Kidney glomerular epithelial cell (primary cell): ENCODE measurements around the gene OR10X1.

Experiments used
- DNase-seq: peaks from one replicate; lab custom pipeline; 2025; lab: John Stamatoyannopoulos, UW

Gene OR10X1, protein sequence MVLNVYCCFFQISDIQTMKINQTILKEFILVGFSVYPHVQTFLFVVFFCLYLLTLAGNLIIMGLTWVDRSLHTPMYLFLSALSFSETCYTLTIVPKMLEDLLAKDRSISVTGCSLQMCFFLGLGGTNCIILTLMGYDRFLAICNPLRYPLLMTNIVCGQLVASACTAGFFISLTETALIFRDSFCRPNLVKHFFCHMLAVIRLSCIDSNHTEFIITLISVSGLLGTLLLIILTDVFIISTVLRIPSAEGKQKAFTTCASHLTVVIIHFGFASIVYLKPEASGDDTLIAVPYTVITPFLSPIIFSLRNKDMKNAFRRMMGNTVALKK

DNA sequence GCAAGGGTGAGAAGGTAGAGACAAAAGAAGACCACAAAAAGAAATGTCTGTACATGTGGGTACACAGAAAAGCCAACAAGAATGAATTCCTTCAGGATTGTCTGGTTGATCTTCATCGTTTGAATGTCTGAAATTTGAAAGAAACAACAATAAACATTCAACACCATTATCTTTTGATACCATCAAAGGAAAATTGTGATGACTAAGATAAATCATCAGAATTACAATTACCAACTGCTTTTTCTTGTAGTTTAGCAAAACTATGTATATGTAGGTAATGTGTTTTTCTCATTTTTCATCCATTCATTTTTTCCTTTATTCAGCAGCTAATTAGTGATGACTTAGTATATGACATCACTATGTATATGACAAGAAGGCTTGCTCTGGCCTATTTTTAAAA lies at the start of gene OR10X1:
Gene OR10X1 (minus strand): TSS at position 167 of the 400 bp plus-strand sequence. CDS start 0 bp downstream, at position 167.
- DNase-seq: no peak

DNA sequence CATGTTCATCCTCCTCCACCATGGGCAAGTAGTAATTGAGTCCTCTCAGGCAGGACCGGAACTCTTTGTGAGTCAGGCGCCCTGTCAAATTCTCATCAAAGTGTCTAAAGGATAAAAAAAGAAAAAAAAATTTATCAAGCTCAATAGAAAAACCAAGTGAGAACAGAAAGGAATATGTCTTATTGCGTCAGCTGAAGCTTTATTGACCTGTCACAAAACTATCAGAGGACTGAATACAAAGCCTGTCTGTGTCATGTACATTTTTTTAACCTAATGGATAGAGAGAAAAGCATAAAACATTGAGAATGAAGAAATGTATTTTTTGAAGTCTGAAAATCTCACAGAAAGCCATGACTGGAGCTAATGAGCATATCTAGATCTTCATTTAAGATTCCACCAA lies 34.1 kb upstream of the OR10X1 start:
- no peak for DNase-seq

DNA sequence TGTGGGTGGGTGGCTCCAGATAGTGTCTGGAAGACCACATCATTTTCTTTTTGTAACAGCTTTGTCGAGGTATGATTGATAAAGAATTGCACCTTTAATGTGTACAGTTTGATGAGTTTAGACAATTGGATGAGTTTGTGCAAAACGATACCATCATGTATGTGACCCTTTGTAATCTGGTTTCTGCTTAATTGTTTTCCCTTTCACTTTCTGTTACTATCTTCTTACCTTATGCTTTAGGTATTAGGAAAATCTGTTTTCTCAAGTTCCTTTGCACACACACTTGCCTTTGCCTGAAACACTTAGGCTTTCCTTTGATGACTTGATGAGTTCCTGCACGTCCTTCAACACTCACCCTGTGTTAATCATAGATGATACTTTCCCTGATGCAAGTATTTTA lies 32.2 kb upstream of the OR10X1 start:
- no peak for DNase-seq

DNA sequence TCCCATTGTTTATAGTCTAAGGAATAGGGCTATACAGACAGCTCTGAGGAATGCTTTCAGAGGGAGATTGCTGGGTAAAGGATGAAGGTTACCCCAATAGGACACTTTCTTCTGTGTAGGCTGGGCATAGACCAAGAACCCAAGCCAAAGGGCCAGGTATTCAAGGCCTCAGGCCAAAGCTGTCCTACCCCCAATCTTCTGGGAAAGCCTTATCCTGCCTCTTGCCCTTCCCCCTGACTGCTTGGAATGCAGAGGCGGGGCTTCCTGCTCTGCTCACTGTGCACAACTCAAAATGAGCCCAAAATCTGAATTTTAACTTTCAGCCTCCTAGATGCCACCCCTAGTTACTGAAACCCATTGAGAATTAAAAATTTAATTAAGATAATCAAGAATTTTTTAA lies 27.6 kb upstream of the OR10X1 start:
- DNase-seq: no peak

DNA sequence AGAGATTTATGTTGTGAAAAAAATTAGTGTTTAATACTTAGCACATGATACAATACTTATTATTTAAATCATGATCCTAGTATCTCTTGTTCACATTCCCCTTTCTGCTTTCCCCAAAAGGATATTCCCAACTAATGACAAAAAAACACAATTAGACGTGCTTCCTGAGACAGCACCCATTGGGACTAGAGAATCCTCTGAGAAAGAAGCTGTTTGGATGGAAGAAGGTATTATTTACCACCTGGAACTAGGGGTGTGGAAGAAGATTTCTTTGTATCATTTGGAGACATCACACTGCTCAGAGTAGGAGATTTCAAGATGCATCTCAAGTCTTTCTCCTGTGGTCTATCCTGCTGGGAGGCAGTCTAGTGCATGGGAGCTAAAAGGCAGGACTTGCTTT lies 25.3 kb upstream of the OR10X1 start, which contains the start of gene OR10Z1:
Gene OR10Z1 (plus strand): TSS at position 301 of the 400 bp plus-strand sequence. CDS start 1,171 bp downstream, outside the sequence.
- no peak for DNase-seq

DNA sequence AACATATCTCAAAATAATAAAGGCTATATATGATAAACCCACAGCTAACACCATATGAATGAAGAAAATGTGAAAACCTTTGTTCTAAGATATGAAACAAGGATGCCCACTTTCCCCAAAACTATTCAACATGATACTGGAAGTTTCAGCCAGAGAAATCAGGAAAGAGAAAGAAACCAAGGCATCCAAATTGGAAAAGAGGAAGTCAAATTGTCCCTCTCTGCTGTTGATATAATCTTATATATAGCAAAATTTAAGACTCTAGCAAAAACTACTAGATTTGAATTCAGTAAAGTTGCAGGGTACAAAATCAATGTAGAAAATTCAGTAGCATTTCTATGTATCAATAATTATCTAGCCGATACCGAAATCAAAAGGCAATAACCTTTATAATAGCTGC lies 21.0 kb upstream of the OR10X1 start:
- no peak for DNase-seq

DNA sequence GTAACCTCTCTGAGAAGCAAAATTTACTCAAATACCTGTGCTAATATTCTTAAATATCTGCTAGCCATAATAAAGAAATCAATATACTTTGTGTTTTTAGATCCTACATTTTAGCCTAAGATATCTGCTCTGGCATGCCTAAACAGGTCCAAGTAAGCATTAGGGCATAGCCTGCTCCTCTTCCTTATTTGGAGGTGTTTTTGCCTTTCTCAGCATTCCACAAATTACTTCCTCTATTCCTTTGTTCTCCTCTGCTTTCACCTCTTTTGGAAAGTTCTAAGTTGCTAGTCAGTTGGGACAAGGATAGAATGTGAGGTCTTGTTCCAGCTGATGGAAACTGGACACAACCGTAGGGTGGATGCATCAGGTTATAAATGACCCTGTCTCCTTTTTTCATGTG lies 7.2 kb upstream of the OR10X1 start:
- no peak for DNase-seq

DNA sequence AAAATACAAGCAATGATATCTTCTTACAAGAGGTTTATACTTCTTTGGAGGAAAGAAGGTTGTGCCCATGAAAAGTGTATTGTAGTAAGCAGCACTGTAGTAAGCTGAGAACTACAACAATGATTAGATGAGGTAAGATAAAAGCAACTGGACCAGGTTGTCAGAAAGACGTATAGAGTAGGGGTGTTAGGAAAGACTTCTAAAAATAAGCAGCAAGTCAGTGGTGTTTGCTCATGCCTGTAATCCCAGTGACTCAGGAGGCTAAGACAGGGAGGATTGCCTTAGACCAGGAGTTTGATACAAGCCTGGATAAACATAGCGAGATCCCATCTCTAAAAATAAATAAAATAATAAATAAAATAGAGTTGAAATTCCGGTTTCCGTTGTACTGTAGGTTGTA lies 4.3 kb upstream of the OR10X1 start:
- no peak for DNase-seq

DNA sequence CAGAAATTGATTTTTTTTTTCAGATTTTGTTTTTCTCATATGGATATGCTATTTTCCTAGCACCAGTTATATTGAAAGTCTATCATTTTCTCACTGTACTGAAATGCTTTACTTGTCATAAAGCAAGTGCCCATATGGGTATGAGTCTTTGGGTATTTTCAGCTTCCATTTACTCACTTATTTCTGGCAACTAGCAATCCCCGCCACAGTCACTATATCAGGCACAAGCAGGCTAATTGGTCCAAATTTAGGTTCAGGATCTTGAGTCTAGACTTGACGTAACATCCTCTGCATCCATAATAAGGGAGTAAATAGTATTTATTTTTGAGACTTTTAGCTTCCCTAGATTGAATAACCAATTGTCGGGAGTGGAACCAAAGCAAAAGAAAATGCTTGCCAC lies 2.1 kb downstream of the OR10X1 start:
- no peak for DNase-seq

DNA sequence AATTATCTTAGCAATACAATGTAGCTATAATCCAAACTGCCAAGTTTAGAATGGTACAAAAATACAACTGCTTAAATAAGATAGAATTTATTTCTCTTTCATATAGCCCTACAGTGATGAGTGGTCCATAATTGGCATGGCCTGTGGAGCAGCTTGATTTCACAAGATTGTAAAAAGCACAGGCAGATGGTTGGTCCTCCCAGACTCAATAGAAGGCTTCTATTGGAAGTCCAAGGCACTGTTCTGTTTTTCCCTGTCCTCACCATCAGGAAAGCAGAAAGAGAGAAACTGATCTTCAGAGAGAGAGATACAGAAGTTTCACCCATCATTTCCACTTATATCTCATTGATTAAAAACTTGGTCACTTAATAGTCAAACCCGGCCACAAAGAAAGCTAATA lies 7.5 kb downstream of the OR10X1 start:
- DNase-seq: no peak

DNA sequence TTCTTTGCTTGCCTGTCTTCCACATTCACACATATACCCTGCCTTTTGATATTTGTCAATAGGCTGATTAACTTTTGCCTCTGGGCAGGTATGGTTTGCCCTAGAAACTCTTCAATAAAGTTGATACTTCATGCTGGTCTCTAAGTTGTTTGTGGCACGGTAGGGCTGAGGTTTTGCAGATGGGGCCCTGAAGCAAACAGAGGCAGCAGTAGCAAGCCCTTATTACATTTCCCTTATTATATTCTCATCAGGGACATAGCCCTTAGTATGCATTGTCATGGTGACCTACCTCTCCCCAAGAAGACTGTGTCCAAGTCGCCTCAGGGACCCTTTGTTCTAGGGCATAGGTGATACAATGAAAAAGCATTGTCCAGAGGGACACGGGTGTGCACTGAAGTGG lies 9.2 kb downstream of the OR10X1 start, which contains the start of gene OR6P1:
Gene OR6P1 (minus strand): TSS at position 101 of the 400 bp plus-strand sequence. CDS start 6,976 bp downstream, outside the sequence.
- no peak for DNase-seq

DNA sequence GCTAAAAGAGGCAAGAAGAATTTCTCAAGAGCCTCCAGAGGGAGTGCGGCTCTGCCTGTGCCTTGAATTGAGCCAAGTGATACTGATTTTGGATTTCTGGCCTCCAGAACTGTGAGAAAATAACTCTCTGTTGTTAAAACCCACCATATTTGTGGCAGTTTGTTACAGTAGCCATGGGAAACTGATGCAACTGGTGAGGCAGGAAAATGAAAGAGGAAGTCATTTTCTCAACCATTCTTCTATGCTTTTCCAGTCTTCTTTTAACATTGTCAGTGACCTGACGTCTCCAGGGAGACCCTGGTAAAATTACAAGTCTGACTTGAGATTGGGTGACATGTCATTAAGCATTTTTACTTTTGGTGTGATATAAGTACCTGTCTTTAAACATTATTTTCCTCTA lies 15.1 kb downstream of the OR10X1 start:
- DNase-seq: no peak

DNA sequence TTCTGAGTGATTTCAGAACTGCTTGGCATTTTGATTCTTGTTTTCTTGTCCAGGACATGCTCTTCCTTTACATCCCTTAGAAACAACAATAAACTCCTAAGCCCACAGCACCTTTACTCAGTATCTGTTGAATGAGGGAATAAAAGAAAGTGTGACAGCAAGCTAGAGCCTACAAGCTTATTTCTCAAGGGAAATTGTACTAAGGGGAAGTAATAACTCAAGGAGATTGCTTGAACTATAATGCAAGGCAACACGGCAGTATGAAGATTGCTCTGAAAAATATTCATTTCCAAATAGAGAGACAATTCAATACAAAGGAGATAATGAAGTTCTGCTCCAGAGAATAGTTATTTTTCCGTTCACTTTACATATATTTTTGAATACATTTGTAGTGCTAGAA lies 15.8 kb downstream of the OR10X1 start:
- no peak for DNase-seq

DNA sequence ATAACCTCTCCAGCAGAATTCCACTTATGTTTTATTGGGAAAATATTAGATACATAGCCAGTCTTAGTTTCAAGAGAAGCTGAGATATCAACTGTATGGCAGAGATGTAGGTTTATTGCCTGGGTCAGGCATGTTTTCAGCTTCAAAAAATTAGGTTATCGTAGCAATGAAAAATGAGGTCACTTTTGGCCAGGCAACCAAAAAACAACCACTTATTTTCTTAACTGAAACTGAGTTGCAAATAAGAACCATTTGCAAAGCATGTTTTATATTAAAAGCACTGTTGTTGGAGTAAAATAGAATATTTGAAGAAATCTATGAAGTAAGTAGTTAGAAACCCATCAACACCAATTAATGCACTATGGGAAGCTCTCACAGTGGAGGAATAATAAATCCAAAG lies 20.0 kb downstream of the OR10X1 start:
- no peak for DNase-seq

DNA sequence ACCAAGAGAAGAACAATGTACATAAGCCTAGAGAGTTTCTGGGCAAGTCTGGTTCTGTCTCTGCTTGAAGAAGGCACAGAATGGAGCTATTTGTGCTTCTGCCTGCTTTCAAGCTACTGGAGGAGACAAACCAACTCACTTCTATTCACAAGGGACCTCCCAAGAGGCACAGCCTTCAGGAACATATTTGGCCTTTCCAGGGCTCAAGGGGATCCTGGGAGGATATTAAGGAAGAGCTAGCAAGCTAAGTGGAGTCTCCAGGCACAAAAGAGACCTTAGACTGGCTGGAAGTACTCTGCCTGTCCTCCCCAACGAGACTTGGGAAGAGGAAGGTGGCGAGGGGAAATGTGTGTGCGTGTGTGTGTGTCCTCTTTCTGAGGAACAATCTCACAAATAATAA lies 25.3 kb downstream of the OR10X1 start, which contains the start of gene OR6Y1:
Gene OR6Y1 (minus strand): TSS at position 54 of the 400 bp plus-strand sequence. CDS start 6,300 bp downstream, outside the sequence.
- DNase-seq: no peak

DNA sequence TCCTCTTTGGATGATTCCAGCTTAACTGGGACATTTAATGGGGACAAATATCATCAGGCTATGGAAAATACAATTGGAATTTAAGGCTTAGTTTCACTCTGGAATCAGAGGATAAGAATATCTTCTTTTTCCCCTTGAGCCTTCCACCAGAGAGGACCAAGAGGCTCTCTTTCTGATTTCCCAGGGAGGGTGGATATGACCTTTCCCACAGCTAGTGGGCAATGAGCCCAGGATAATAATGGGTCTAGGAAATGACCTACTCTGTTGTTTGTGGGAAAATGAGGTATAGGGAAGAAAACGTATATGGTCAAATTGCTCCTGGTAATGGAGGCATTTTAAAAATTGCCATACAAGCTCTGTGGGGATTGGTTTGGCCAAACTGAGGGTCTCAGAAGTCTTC lies 27.4 kb downstream of the OR10X1 start:
- no peak for DNase-seq

DNA sequence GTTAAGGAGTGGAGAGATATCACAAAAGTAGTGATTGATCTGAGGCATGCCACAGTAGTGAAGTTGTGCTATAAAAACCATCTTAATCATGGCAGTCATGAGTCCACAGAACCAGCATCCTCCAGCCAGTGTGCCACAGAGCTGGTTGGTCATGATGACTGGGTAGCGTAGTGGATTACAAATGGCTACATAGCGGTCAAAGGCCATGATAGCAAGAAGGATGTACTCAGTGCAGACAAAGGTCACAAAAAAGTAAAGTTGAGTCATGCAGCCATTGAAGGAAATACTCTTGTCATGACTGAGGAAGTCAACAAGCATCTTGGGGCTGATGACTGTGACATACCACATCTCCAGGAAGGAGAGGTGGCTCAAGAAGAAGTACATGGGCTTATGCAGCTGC lies 32.2 kb downstream of the OR10X1 start:
- DNase-seq: no peak

DNA sequence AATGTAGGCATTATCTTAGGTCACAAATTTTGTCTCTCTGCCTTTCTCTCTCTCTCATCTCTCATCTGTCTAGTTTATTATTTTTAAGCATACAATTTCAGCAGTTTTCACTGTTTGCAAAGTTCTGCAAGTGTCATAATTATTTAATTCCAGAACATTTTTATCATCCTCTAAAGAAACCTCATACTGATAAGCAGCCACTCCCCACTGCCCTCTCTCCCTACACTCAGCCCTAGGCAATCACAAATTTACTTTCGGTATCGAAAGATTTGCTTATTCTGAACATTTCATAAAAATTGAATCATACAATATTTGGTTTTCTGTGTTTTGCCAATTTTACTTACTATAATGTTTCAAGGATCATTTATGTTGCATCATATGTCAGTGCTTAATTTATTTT lies 42.1 kb downstream of the OR10X1 start:
- no peak for DNase-seq

DNA sequence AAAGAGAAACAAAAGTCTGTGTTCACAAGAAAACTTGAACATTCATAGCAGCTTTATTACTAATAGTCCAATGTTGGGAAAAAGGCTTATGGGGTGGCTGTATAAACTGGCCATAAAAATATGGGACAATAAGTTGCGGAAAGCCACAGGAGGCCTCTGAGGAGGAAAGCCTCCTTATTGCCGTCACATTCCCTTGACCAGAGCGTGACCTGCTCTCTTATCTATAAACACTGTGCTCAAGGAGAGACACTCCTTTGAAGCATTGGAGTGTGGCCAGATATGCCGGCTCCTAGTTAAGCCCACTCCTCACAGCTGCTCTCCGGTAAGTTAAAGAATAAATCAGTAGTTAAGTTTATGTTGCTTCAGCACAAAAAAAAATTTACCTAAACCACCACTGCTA lies 45.2 kb downstream of the OR10X1 start:
- no peak for DNase-seq
